Activated CD4-positive, alpha-beta T cell treated with anti-CD3 and anti-CD28 coated beads, Interleukin-2, Interleukin-6, amounts not matched to agents 100 ng/mL and 50 ng/mL, durations not matched to agents 16 hours and 8 hours (primary cell): ENCODE measurements around the gene GPBP1L1.

ENCODE experiments used
- DNase-seq: peaks from one replicate; pipeline ENCODE4 v3.0.0-alpha.2; 2020

Gene GPBP1L1

GRCh38 chr1:45585110-45585426, 101.3 kb downstream of the GPBP1L1 start:
- DNase-seq, result no peak

- DNase-seq, result peak; percentile 92
Measured at GRCh38 chr1:45584351-45585109, 101.8 kb downstream of the GPBP1L1 start.

- peak; percentile 95 for DNase-seq
Measured at GRCh38 chr1:45583666-45584350, 102.5 kb downstream of the GPBP1L1 start, which contains the start of gene NASP. NASP (plus strand) TSS chr1:45584041; CDS start chr1:45584147, 106 bp downstream.

GRCh38 chr1:45583264-45583665, 103.1 kb downstream of the GPBP1L1 start:
- DNase-seq, result peak; percentile 97
